Right lobe of liver (tissue), 6 donors: ENCODE measurements around the gene DUSP22. TPM values are rescaled to one million over a fixed set of nuclear protein-coding genes. Genes with fewer than 3 reads are reported as not detected.
A peak's percentile ranks its signal among the peaks of the same experiment; 100 is the strongest.
"Not testable (repeated sequence)": the region's sequence is repeated elsewhere in the genome, so short reads cannot be mapped to it uniquely, and the experiment has no call there.

Experiments used
- ATAC-seq, 4 donors: fragments of 200-7000 bp; cut with Tn5 transposase; one replicate each; pipeline ENCODE4 v1.9.1; 2020; ENCODE audit warnings: mild to moderate bottlenecking in 4 of 4, moderate library complexity in 4 of 4
- DNase-seq, 3 donors: peaks; one replicate each; pipeline ENCODE4 v3.0.0-alpha.2; 2020
- H3K27ac ChIP-seq, 3 donors: fragments of 200-600 bp; one replicate each; pipeline ENCODE4 v1.8.0; 2022
- H3K27me3 ChIP-seq, 2 donors: fragments of 200-600 bp; one replicate each; pipeline ENCODE4 v1.8.0; 2022
- H3K36me3 ChIP-seq, 4 donors: fragments of 200-600 bp; sonication (generic) in 1 of 4; one replicate each; pipeline versions ENCODE4 v1.5.1 to v1.8.0; 2017 to 2022; ENCODE audit warnings: control low read depth in 1 of 4
- H3K4me1 ChIP-seq, 4 donors: fragments of 200-600 bp; sonication (generic) in 1 of 4; one replicate each; pipeline versions ENCODE4 v1.5.1 to v1.8.0; 2017 to 2022; ENCODE audit warnings: control low read depth in 1 of 4
- H3K4me3 ChIP-seq, 3 donors: fragments of 200-600 bp; one replicate each; pipeline ENCODE4 v1.8.0; 2022
- H3K9me3 ChIP-seq, 4 donors: fragments of 200-600 bp; sonication (generic) in 1 of 4; one replicate each; pipeline versions ENCODE4 v1.5.1 to v1.8.0; 2017 to 2022; ENCODE audit warnings: control low read depth in 1 of 4
- POLR2A ChIP-seq: fragments of 450-650 bp; IDR thresholded peaks from one replicate; pipeline ENCODE4 v1.6.1; 2017; ENCODE audit warnings: antibody characterized with exemption, mild to moderate bottlenecking
- WGBS: methylation state at CpG from one replicate; pipeline ENCODE4 v1.1.6; 2018; ENCODE audit warnings: low coverage, low lambda C conversion rate; ENCODE audit not compliant: insufficient coverage; ENCODE audit errors: missing lambda C conversion rate; 5-methylcytosine and 5-hydroxymethylcytosine counted together
- intact Hi-C, 2 donors: fragments of 100-400 bp; cut with DNase I; formaldehyde crosslinking; loops; one replicate each; pipeline versions ENCODE4 v1.11.2 to v1.14.1; 2022
- total RNA-seq, 6 experiments: library from RNA; depleted of rRNA in 2 of 6; stranded (reverse); fragments of >200 nt in 2 of 6; fragmentation: NEBNext Ultra II Directional in 3 of 6; extraction: Animal tissue kit (Norgen Biotek cat#: 25700) in 3 of 6; gene quantifications; one replicate each; pipeline versions ENCODE4 v1.1.0 to v1.2.4, GENCODE V29; 2016 to 2023
- TF ChIP-seq, protein P1 (sequence below), 4 donors: fragments of 200-600 bp in 3 of 4; fragments of 450-650 bp in 1 of 4; IDR thresholded peaks; one replicate each; pipeline versions ENCODE4 v1.5.1 to v1.8.0; 2016 to 2022; ENCODE audit warnings: antibody characterized with exemption in 4 of 4, mild to moderate bottlenecking in 2 of 4
- donor health status: DM: no; HTN: yes; CAD: no.
- donor health status: DM: no; HTN: no; CAD: no.
- donor health status: DM: no; HTN: no; CAD: no.
- donor health status: DM: no; HTN: yes; CAD: no.
- donor health status: DM: no; HTN: yes; CAD: no.

Gene DUSP22
- total RNA-seq, 6 experiments from 2014 or later, result 20.6 to 24.8 (median 21.3) TPM

DNA sequence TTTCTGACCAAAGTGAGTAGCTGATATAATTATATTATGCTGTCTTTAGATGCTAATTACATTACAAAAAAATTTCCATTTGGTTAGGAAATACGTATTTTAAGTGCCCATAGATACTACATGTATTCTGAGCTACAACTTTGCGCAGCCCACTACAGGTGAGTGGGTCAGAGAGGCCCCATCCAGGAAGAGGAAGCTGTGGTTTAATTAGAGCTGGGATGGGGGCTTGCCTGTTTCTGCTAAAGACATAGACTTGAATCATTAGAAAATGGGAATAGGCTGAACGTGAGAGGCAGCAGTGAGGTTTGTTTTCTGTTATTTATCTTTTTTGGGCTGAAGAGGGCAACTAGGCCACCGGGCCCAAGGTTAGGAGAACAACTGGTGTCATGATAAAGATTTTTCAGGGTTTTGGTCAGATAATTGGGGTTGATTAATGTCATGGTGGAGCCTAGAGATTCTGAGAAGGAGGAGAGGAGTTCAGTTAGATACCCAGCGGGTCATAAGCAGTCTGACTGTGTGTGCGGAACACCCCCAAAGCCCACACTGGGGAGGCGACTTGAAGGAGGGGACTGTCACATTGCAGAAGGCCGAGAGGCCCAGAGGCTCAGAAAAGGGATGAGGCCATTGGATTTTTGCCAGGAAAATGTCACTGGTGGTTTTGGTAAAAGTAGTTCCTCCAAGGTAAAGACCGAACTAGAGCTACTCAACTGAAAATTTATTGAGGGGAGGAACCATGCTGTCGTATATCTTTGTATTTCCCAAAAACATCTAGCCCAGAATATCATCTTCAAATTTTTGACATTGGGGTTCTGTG, 84.7 kb downstream of the DUSP22 start:
- no peak overlapping the region for H3K27ac ChIP-seq
- no peak for DNase-seq

DNA sequence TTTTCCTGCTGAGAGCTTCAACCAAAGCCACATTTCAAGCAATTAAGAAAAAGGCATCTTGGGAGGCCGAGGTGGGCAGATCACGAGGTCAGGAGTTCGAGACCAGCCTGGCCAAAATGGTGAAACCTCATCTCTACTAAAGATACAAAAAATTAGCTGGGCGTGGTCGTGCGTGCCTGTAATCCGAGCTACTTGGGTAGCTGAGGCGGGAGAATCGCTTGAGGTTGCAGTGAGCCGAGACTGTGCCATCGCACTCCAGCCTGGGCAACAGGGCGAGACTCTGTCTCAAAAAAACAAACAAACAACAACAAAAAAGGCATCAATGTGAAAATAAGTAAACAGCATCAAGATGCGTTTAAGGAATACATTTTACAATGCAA, 85.3 kb downstream of the DUSP22 start:
- DNase-seq, H3K4me3 ChIP-seq, ATAC-seq, H3K4me1 ChIP-seq, intact Hi-C loops, H3K9me3 ChIP-seq, H3K27me3 ChIP-seq, H3K27ac ChIP-seq, H3K36me3 ChIP-seq: not testable (repeated sequence)
- WGBS, result 68% methylated on average over 13 of the region's 13 CpGs

More for the DNA sequence above, 84.7 kb downstream of the DUSP22 start:
- Histone ChIP-seq H3K27me3 (peaks cover 0 to 6% of the 10 kb centered on the region in 2 donors), H3K36me3 (no peaks in the 10 kb centered on the region), H3K4me3 (no peak overlapping the region), H3K4me1 (no peaks in the 10 kb centered on the region), H3K9me3 (no peaks in the 10 kb centered on the region)
- WGBS, result 53% methylated on average over 10 of the region's 10 CpGs
- TF ChIP-seq POLR2A, result no peak
- intact Hi-C loops, result no loop called here
- ATAC-seq, result no peak

DNA sequence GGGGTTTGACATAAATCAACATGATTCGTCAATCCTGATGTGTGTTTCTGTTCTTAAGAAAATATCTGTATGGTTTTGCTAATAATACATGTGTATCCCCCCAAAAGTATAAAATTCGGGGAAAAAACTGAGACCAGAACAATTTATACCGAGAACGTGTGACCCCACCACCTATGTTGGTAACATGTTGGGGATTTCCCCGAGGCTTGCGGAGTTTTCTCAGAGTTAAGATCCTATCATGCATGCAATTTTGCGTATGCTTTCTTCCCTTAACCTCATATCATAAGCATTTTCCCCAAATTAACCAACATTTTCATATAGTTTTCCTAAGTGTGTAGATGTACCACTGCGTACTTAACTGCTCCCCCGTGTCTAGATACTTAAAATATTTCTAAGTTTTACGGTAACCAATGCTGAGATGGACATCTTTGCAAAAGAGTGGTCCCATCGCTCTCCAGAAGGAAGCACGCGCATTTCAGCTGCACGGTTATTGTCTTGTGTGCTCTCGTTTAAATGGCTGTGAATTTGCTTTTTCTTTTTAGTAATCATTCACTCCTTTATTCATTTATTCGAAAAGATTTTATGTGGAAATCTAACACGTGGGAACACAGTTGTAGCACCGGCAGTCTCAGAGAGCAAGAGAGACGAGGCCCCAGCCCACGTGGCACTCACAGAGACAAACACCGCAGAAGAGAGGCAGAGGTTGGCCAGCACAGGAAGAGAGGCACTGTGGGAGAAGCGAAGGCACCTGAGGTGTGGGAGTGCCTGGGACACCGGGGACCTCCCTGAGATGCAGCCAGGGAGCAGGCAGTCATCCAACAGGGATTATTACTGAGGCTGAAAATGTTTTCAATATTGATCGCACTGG, 86.0 kb downstream of the DUSP22 start:
- peaks cover 0 to 6% of the 10 kb centered on the region in 2 donors for H3K27me3 ChIP-seq
- intact Hi-C loops, result no loop called here
- TF ChIP-seq, protein P1, sequence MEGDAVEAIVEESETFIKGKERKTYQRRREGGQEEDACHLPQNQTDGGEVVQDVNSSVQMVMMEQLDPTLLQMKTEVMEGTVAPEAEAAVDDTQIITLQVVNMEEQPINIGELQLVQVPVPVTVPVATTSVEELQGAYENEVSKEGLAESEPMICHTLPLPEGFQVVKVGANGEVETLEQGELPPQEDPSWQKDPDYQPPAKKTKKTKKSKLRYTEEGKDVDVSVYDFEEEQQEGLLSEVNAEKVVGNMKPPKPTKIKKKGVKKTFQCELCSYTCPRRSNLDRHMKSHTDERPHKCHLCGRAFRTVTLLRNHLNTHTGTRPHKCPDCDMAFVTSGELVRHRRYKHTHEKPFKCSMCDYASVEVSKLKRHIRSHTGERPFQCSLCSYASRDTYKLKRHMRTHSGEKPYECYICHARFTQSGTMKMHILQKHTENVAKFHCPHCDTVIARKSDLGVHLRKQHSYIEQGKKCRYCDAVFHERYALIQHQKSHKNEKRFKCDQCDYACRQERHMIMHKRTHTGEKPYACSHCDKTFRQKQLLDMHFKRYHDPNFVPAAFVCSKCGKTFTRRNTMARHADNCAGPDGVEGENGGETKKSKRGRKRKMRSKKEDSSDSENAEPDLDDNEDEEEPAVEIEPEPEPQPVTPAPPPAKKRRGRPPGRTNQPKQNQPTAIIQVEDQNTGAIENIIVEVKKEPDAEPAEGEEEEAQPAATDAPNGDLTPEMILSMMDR (IDR thresholded peaks at IDR 0.05), result no peak
- TF ChIP-seq POLR2A, result no peak
- H3K4me1 ChIP-seq, result no peaks in the 10 kb centered on the region
- no peaks in the 10 kb centered on the region for H3K9me3 ChIP-seq
- H3K27ac ChIP-seq, result no peak overlapping the region
- WGBS, result 72% methylated on average over 24 of the region's 24 CpGs
- no peak for DNase-seq
- no peaks in the 10 kb centered on the region for H3K36me3 ChIP-seq
- ATAC-seq, result peak in 1 of 4 donors; percentile 4
- H3K4me3 ChIP-seq, result no peak overlapping the region

DNA sequence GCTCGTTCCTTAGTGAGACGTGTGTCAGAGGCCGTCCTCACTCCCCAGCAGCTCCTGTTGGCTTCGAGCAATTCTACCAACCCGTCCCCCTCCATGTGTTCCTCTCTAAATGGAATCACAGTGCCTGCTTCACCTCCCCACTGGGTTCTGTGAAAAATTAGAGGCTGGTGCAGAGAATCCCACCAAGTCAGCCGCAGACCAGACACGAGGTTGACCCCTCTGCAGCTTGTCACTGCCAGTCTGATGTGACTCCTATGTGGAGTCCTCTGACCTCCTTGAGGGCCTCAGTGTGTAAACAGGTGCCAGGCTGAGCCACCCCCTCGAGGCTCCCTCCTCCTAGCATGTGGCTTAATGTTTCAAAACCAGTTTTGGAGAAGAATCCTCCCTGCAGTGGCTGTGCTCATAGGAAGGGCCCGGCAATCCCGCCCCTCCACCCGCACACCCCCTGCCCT, 86.7 kb downstream of the DUSP22 start:
- no peak for TF ChIP-seq POLR2A
- TF ChIP-seq, protein P1 (IDR thresholded peaks at IDR 0.05), result no peak
- Histone ChIP-seq H3K36me3 (no peaks in the 10 kb centered on the region), H3K27me3 (peaks cover 0 to 4% of the 10 kb centered on the region in 2 donors), H3K27ac (no peak overlapping the region), H3K4me1 (no peaks in the 10 kb centered on the region), H3K4me3 (no peak overlapping the region), H3K9me3 (no peaks in the 10 kb centered on the region)
- intact Hi-C loops, result no loop called here
- ATAC-seq (peak in 1 of 4 donors; percentile 19), DNase-seq (peak in 1 of 3 donors; percentile 46)
- 70% methylated on average over 10 of the region's 11 CpGs for WGBS

DNA sequence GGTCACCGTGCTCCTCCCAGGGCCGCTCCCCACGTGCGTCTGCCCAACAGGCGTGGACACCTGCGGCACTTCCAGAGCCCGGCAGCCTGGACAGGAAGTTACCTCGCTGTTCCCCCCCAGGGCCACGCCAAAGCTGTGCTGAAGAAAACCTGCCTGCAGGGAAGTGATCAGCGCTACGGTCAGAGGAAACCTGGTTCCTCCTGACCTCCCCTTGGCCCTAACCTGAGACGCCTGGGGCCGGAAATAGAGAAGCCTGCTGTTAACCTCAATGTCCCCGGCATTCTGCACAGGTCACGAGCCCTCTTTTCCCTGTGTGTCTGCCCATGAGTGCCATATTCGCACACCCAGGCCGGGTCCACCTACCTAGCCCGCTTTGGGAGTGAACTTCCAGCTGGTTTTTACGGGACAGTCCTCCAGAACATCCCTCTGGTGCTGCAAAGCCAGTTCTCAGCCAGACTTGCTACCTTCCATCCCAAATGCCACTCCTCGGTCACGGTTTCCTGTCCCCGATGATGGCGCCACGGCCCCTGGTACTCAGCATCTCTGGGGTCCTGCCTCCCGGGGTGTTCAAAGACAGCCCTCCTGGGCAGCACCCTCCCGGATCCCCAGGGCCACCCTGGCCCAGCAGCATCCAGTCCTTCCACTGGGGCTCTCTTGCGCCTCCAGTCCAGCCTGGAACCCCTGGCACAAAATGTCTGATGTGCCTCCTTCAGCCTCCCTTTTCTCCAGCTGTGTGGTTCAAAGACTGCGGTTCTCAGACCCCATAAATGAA, 87.3 kb downstream of the DUSP22 start:
- 60% methylated on average over 24 of the region's 28 CpGs for WGBS
- TF ChIP-seq, protein P1 (IDR thresholded peaks at IDR 0.05), result no peak
- no peak for TF ChIP-seq POLR2A

More for the DNA sequence above, 87.3 kb downstream of the DUSP22 start:
- intact Hi-C loops, result no loop called here
- Histone ChIP-seq H3K36me3 (no peaks in the 10 kb centered on the region), H3K27ac (no peak overlapping the region), H3K27me3 (no peaks in the 10 kb centered on the region), H3K9me3 (no peaks in the 10 kb centered on the region), H3K4me3 (no peak overlapping the region), H3K4me1 (no peaks in the 10 kb centered on the region)
- ATAC-seq (peak in 2 of 4 donors; percentile 10 to 19), DNase-seq (peak in 1 of 3 donors; percentile 51)
